ENCODE measurements around the gene FBN2. TPM values are rescaled to one million over a fixed set of nuclear protein-coding genes. Genes with fewer than 3 reads are reported as not detected.
A peak's percentile ranks its signal among the peaks of the same experiment; 100 is the strongest.
"Not testable (repeated sequence)": the region's sequence is repeated elsewhere in the genome, so short reads cannot be mapped to it uniquely, and the experiment has no call there.

FBN2 gene
- total RNA-seq, 1 donor from 2014 or later: 7.7 TPM

- FAIRE-seq: no peak
- DNase-seq (ENCODE audit: low spot score in 2 of 2): no peak
Observed at GRCh38 chr5:128536254-128537220, 1.5 kb downstream of the FBN2 start.

- FAIRE-seq (no peak), DNase-seq (ENCODE audit: low spot score in 2 of 2) (no peak)
Observed at GRCh38 chr5:128535251-128535650, 2.8 kb downstream of the FBN2 start.

- DNase-seq (ENCODE audit: low spot score in 2 of 2) (no peak), FAIRE-seq (no peak)
Observed at GRCh38 chr5:128534726-128535125, 3.3 kb downstream of the FBN2 start.

GRCh38 chr5:128532776-128533175 lies 5.3 kb downstream of the FBN2 start:
- FAIRE-seq: no peak

GRCh38 chr5:128532127-128532526 lies 5.9 kb downstream of the FBN2 start:
- DNase-seq (ENCODE audit: low spot score in 2 of 2) (no peak), FAIRE-seq (no peak)

More at GRCh38 chr5:128532776-128533175, 5.3 kb downstream of the FBN2 start:
- DNase-seq (ENCODE audit: low spot score in 2 of 2): no peak

- no peak for FAIRE-seq
- no peak for DNase-seq (ENCODE audit: low spot score in 2 of 2)
Observed at GRCh38 chr5:128528637-128529255, 9.3 kb downstream of the FBN2 start.

GRCh38 chr5:128528126-128528525 lies 9.9 kb downstream of the FBN2 start:
- FAIRE-seq (no peak), DNase-seq (ENCODE audit: low spot score in 2 of 2) (no peak)

- FAIRE-seq (no peak), DNase-seq (ENCODE audit: low spot score in 2 of 2) (no peak)
Observed at GRCh38 chr5:128527077-128527476, 11.0 kb downstream of the FBN2 start.

GRCh38 chr5:128522336-128522735 lies 15.7 kb downstream of the FBN2 start:
- no peak for DNase-seq (ENCODE audit: low spot score in 2 of 2)
- no peak for FAIRE-seq

GRCh38 chr5:128519827-128520226 lies 18.2 kb downstream of the FBN2 start:
- FAIRE-seq (no peak), DNase-seq (ENCODE audit: low spot score in 2 of 2) (no peak)

- DNase-seq (ENCODE audit: low spot score in 2 of 2) (no peak), FAIRE-seq (no peak)
Observed at GRCh38 chr5:128516978-128517377, 21.1 kb downstream of the FBN2 start.

- FAIRE-seq: no peak
- DNase-seq (ENCODE audit: low spot score in 2 of 2): no peak
Observed at GRCh38 chr5:128513806-128514205, 24.2 kb downstream of the FBN2 start.

- DNase-seq (ENCODE audit: low spot score in 2 of 2) (no peak), FAIRE-seq (no peak)
Observed at GRCh38 chr5:128512894-128513293, 25.2 kb downstream of the FBN2 start.

GRCh38 chr5:128506643-128507042 lies 31.4 kb downstream of the FBN2 start:
- DNase-seq (ENCODE audit: low spot score in 2 of 2): no peak
- FAIRE-seq: no peak

- not testable (repeated sequence) for DNase-seq (ENCODE audit: low spot score in 2 of 2); FAIRE-seq
Observed at GRCh38 chr5:128503727-128504126, 34.3 kb downstream of the FBN2 start.

- FAIRE-seq: peak; percentile 19
- DNase-seq (ENCODE audit: low spot score in 2 of 2): peak in 1 of 2 donors; percentile 6
Observed at GRCh38 chr5:128498844-128499455, 39.1 kb downstream of the FBN2 start.

- no peak for FAIRE-seq
- no peak for DNase-seq (ENCODE audit: low spot score in 2 of 2)
Observed at GRCh38 chr5:128494516-128494915, 43.5 kb downstream of the FBN2 start.

- DNase-seq (ENCODE audit: low spot score in 2 of 2): no peak
- no peak for FAIRE-seq
Observed at GRCh38 chr5:128493657-128494329, 44.3 kb downstream of the FBN2 start.

GRCh38 chr5:128491291-128491690 lies 46.8 kb downstream of the FBN2 start:
- FAIRE-seq (no peak), DNase-seq (ENCODE audit: low spot score in 2 of 2) (no peak)

GRCh38 chr5:128490761-128491160 lies 47.3 kb downstream of the FBN2 start:
- DNase-seq (ENCODE audit: low spot score in 2 of 2) (no peak), FAIRE-seq (no peak)

GRCh38 chr5:128487041-128487440 lies 51.0 kb downstream of the FBN2 start:
- no peak for FAIRE-seq
- no peak for DNase-seq (ENCODE audit: low spot score in 2 of 2)
